Measurements from ENCODE around the gene PRKG1. TPM values are rescaled to one million over a fixed set of nuclear protein-coding genes. Genes with fewer than 3 reads are reported as not detected.

Gene PRKG1
- total RNA-seq, 2 donors from 2014 or later = 145 to 381 TPM

- ATAC-seq (ENCODE audit: insufficient number of reproducible peaks, low FRiP score, low read depth) (no peak), DNase-seq (ENCODE audit: low spot score) (no peak)
- Histone ChIP-seq H3K36me3 (no peaks in the 10 kb centered on the region), H3K27me3 (replicated peaks; ENCODE audit: insufficient read depth) (no peaks in the 10 kb centered on the region), H3K4me1 (ENCODE audit: control insufficient read depth in 1 of 2, low read depth in 2 of 2) (peaks cover 33 to 76% of the 10 kb centered on the region in 2 donors), H3K9me3 (no peaks in the 10 kb centered on the region), H3K4me3 (no peak overlapping the region), H3K27ac (no peak overlapping the region)
- no peak for TF ChIP-seq CTCF (IDR thresholded peaks at IDR 0.05)
These were observed 861.1 kb downstream of the PRKG1 start for GRCh38 chr10:51935341-51935740.

GRCh38 chr10:51937308-51938140 is 863.2 kb downstream of the PRKG1 start:
- TF ChIP-seq CTCF (IDR thresholded peaks at IDR 0.05) = no peak
- no peak for DNase-seq (ENCODE audit: low spot score)
- Histone ChIP-seq H3K4me1 (ENCODE audit: control insufficient read depth in 1 of 2, low read depth in 2 of 2) (peaks cover 30 to 72% of the 10 kb centered on the region in 2 donors), H3K9me3 (no peaks in the 10 kb centered on the region), H3K27ac (peak overlapping the region; percentile 63 to 66), H3K4me3 (peak overlapping the region; percentile 39), H3K36me3 (no peaks in the 10 kb centered on the region), H3K27me3 (replicated peaks; ENCODE audit: insufficient read depth) (no peaks in the 10 kb centered on the region)
- ATAC-seq (ENCODE audit: insufficient number of reproducible peaks, low FRiP score, low read depth) = no peak

DNA sequence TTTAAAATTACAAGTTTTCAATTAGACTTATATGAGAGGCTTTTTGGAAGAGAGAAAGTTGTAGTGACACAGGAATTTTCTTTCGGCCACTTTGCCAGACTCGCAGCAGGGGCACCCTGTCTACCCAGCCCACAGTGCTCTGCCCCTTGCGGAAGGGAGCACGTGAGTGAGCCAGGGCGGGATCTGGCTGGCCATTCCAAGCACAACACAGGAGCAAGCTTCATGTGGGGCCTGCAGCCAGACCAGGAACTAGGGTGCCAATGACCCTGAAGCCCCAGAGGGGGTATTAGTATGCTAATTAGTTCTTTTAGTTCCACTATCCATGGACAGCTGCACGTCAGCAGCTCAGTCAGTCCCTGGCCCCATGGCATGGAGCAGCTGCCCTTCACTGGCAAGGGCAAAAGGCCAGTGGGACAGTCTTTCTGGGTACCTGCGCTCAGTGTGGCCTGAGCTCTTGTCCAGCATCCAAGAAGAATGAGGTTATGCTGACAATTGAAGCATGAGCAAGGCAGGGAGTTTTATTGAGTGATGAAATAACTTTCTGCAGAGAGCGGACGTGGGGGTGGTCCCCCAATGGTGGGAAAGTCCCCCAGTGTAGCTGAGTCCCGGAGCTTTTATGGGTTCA is 876.2 kb downstream of the PRKG1 start:
- Histone ChIP-seq H3K4me3 (no peak overlapping the region), H3K36me3 (no peaks in the 10 kb centered on the region), H3K9me3 (no peaks in the 10 kb centered on the region), H3K4me1 (ENCODE audit: control insufficient read depth in 1 of 2, low read depth in 2 of 2) (peaks cover 19 to 42% of the 10 kb centered on the region in 2 donors), H3K27ac (peak overlapping the region; percentile 43 to 72), H3K27me3 (replicated peaks; ENCODE audit: insufficient read depth) (no peaks in the 10 kb centered on the region)
- ATAC-seq (ENCODE audit: insufficient number of reproducible peaks, low FRiP score, low read depth) = no peak
- TF ChIP-seq CTCF (IDR thresholded peaks at IDR 0.05) = no peak
- DNase-seq (ENCODE audit: low spot score) = no peak

GRCh38 chr10:51950996-51951555 is 876.8 kb downstream of the PRKG1 start:
- no peak for TF ChIP-seq CTCF (IDR thresholded peaks at IDR 0.05)
- no peaks in the 10 kb centered on the region for H3K27me3 ChIP-seq (replicated peaks; ENCODE audit: insufficient read depth)
- DNase-seq (ENCODE audit: low spot score) (no peak), ATAC-seq (ENCODE audit: insufficient number of reproducible peaks, low FRiP score, low read depth) (no peak)
- H3K4me3 ChIP-seq = no peak overlapping the region
- no peaks in the 10 kb centered on the region for H3K9me3 ChIP-seq
- peak overlapping the region; percentile 43 to 72 for H3K27ac ChIP-seq
- H3K4me1 ChIP-seq (ENCODE audit: control insufficient read depth in 1 of 2, low read depth in 2 of 2) = peaks cover 19 to 42% of the 10 kb centered on the region in 2 donors
- H3K36me3 ChIP-seq = no peaks in the 10 kb centered on the region

GRCh38 chr10:51951601-51952000 is 877.3 kb downstream of the PRKG1 start:
- H3K4me1 ChIP-seq (ENCODE audit: control insufficient read depth in 1 of 2, low read depth in 2 of 2) = peaks cover 19 to 42% of the 10 kb centered on the region in 2 donors
- DNase-seq (ENCODE audit: low spot score) (no peak), ATAC-seq (ENCODE audit: insufficient number of reproducible peaks, low FRiP score, low read depth) (no peak)
- no peak overlapping the region for H3K4me3 ChIP-seq
- no peaks in the 10 kb centered on the region for H3K27me3 ChIP-seq (replicated peaks; ENCODE audit: insufficient read depth)
- H3K27ac ChIP-seq = peak overlapping the region; percentile 61 to 72
- no peaks in the 10 kb centered on the region for H3K36me3 ChIP-seq
- no peak for TF ChIP-seq CTCF (IDR thresholded peaks at IDR 0.05)
- H3K9me3 ChIP-seq = no peaks in the 10 kb centered on the region

Measured in thoracic aorta (tissue), 2 donors.